ENCODE measurements around the gene RBM42. TPM values are rescaled to one million over a fixed set of nuclear protein-coding genes. Genes with fewer than 3 reads are reported as not detected.

The RBM42 gene
- total RNA-seq, 1 donor from 2014 or later, result 116 TPM

DNA sequence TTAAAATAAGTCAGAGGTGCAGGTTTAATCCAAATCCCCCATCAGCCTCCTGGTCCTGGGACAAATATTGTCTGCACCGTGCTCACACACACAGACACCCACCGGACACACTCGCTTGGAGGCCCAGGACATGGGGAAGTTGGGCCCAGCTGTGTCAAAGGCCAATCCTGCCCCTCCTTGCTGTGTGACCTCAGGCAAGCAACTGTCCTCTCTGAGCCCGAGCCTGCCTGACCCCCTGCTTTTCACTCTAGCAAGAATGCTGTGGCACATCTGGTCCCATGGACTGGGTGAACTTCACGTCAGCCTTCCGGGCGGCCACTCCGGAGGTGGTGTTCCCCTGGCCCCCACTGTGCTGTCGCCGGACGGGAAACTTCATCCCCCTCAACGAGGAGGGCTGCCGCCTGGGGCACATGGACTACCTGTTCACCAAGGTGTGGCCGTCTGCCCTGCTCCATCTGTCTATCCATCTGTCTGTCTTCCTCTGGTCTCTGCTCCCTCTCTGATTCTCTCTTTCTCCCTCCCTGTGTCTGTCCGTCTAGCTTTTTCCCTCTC lies 46.8 kb downstream of the RBM42 start:
- H3K27me3 Mint-ChIP-seq (ENCODE audit: unreplicated experiment), result peaks cover 5% of the 10 kb centered on the region
- H3K9me3 Mint-ChIP-seq (ENCODE audit: unreplicated experiment), result no peaks in the 10 kb centered on the region
- H3K4me3 Mint-ChIP-seq (ENCODE audit: unreplicated experiment), result no peak overlapping the region
- H3K36me3 Mint-ChIP-seq (ENCODE audit: low read depth, unreplicated experiment), result no peaks in the 10 kb centered on the region
- TF ChIP-seq, protein P1, sequence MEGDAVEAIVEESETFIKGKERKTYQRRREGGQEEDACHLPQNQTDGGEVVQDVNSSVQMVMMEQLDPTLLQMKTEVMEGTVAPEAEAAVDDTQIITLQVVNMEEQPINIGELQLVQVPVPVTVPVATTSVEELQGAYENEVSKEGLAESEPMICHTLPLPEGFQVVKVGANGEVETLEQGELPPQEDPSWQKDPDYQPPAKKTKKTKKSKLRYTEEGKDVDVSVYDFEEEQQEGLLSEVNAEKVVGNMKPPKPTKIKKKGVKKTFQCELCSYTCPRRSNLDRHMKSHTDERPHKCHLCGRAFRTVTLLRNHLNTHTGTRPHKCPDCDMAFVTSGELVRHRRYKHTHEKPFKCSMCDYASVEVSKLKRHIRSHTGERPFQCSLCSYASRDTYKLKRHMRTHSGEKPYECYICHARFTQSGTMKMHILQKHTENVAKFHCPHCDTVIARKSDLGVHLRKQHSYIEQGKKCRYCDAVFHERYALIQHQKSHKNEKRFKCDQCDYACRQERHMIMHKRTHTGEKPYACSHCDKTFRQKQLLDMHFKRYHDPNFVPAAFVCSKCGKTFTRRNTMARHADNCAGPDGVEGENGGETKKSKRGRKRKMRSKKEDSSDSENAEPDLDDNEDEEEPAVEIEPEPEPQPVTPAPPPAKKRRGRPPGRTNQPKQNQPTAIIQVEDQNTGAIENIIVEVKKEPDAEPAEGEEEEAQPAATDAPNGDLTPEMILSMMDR (IDR thresholded peaks at IDR 0.05; ENCODE audit: unreplicated experiment), result no peak
- no peak overlapping the region for H3K27ac Mint-ChIP-seq (ENCODE audit: unreplicated experiment)
- no peak for DNase-seq (ENCODE audit: low spot score)
- H3K4me1 Mint-ChIP-seq (ENCODE audit: unreplicated experiment), result no peaks in the 10 kb centered on the region

Other genes with a start within 250 kb of the RBM42 start
- gene FFAR2, start 180.8 kb upstream of the RBM42 start, total RNA-seq (ENCODE audit: unreplicated experiment), result 0.46 TPM
- not detected for gene KRTDAP, start 138.6 kb upstream of the RBM42 start, total RNA-seq (ENCODE audit: unreplicated experiment)
- 56.9 TPM for gene DMKN, start 115.4 kb upstream of the RBM42 start, total RNA-seq (ENCODE audit: unreplicated experiment)
- gene SBSN, start 100.7 kb upstream of the RBM42 start, total RNA-seq (ENCODE audit: unreplicated experiment), result 0.18 TPM
- gene GAPDHS, start 95.6 kb upstream of the RBM42 start, total RNA-seq (ENCODE audit: unreplicated experiment), result not detected
- 62.0 TPM for gene TMEM147, start 83.4 kb upstream of the RBM42 start, total RNA-seq (ENCODE audit: unreplicated experiment)
- gene ATP4A, start 65.4 kb upstream of the RBM42 start, total RNA-seq (ENCODE audit: unreplicated experiment), result not detected
- not detected for gene PMIS2, start 42.9 kb upstream of the RBM42 start, total RNA-seq (ENCODE audit: unreplicated experiment)
- 30.2 TPM for gene HAUS5, start 16.3 kb upstream of the RBM42 start, total RNA-seq (ENCODE audit: unreplicated experiment)
- 1,894 TPM for gene ETV2, start 12.7 kb downstream of the RBM42 start, total RNA-seq (ENCODE audit: unreplicated experiment)
- 428 TPM for gene COX6B1, start 19.3 kb downstream of the RBM42 start, total RNA-seq (ENCODE audit: unreplicated experiment)
- not detected for gene UPK1A, start 37.5 kb downstream of the RBM42 start, total RNA-seq (ENCODE audit: unreplicated experiment)
- gene ZBTB32, start 75.5 kb downstream of the RBM42 start, total RNA-seq (ENCODE audit: unreplicated experiment), result not detected
- 51.7 TPM for gene KMT2B, start 89.0 kb downstream of the RBM42 start, total RNA-seq (ENCODE audit: unreplicated experiment)
- gene IGFLR1, start 113.4 kb downstream of the RBM42 start, total RNA-seq (ENCODE audit: unreplicated experiment), result 3.2 TPM
- gene U2AF1L4, start 116.4 kb downstream of the RBM42 start, total RNA-seq (ENCODE audit: unreplicated experiment), result 12.0 TPM
- gene PSENEN, start 116.6 kb downstream of the RBM42 start, total RNA-seq (ENCODE audit: unreplicated experiment), result 99.0 TPM
- 9.0 TPM for gene LIN37, start 119.5 kb downstream of the RBM42 start, total RNA-seq (ENCODE audit: unreplicated experiment)
- gene HSPB6, start 128.0 kb downstream of the RBM42 start, total RNA-seq (ENCODE audit: unreplicated experiment), result not detected
- gene PROSER3, start 129.1 kb downstream of the RBM42 start, total RNA-seq (ENCODE audit: unreplicated experiment), result 15.0 TPM
- gene ARHGAP33, start 146.5 kb downstream of the RBM42 start, total RNA-seq (ENCODE audit: unreplicated experiment), result 8.5 TPM
- not detected for gene PRODH2, start 183.8 kb downstream of the RBM42 start, total RNA-seq (ENCODE audit: unreplicated experiment)
- gene NPHS1, start 223.5 kb downstream of the RBM42 start, total RNA-seq (ENCODE audit: unreplicated experiment), result not detected
- 1.8 TPM for gene KIRREL2, start 227.9 kb downstream of the RBM42 start, total RNA-seq (ENCODE audit: unreplicated experiment)
- 11.5 TPM for gene APLP1, start 239.5 kb downstream of the RBM42 start, total RNA-seq (ENCODE audit: unreplicated experiment)